ENCODE measurements around the gene APBA3. TPM values are rescaled to one million over a fixed set of nuclear protein-coding genes. Genes with fewer than 3 reads are reported as not detected.

APBA3 gene
- total and polyA plus RNA-seq, 9 of the 15 experiments (the other 6 are each of a cell fraction or from before 2014, with no cell fraction given) = 0.10 to 29.5 (median 11.5) TPM

- CTCF ChIA-PET (ENCODE audit: low intra/inter-chr PET ratio) = no interaction called here
- peak in 1 of 2 experiments; percentile 32; a peak in 2 of 4 replicates for TF ChIP-seq RAD21 (CRISPR knock-in tag; conservative IDR thresholded peaks at IDR 0.05 in 1 of 2, IDR thresholded peaks at IDR 0.05 in 1 of 2)
- TF ChIP-seq, protein P1, sequence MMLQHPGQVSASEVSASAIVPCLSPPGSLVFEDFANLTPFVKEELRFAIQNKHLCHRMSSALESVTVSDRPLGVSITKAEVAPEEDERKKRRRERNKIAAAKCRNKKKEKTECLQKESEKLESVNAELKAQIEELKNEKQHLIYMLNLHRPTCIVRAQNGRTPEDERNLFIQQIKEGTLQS (IDR thresholded peaks at IDR 0.05) = peak; percentile 64; the same call in 1 of the 2 replicates
- TF ChIP-seq, protein P1 (CRISPR knock-in tag; conservative IDR thresholded peaks at IDR 0.05) = no peak
- TF ChIP-seq, protein P2, sequence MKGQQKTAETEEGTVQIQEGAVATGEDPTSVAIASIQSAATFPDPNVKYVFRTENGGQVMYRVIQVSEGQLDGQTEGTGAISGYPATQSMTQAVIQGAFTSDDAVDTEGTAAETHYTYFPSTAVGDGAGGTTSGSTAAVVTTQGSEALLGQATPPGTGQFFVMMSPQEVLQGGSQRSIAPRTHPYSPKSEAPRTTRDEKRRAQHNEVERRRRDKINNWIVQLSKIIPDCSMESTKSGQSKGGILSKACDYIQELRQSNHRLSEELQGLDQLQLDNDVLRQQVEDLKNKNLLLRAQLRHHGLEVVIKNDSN (CRISPR knock-in tag; IDR thresholded peaks at IDR 0.05) = peak; percentile 16; the same call in 1 of the 2 replicates
- TF ChIP-seq, protein P3, sequence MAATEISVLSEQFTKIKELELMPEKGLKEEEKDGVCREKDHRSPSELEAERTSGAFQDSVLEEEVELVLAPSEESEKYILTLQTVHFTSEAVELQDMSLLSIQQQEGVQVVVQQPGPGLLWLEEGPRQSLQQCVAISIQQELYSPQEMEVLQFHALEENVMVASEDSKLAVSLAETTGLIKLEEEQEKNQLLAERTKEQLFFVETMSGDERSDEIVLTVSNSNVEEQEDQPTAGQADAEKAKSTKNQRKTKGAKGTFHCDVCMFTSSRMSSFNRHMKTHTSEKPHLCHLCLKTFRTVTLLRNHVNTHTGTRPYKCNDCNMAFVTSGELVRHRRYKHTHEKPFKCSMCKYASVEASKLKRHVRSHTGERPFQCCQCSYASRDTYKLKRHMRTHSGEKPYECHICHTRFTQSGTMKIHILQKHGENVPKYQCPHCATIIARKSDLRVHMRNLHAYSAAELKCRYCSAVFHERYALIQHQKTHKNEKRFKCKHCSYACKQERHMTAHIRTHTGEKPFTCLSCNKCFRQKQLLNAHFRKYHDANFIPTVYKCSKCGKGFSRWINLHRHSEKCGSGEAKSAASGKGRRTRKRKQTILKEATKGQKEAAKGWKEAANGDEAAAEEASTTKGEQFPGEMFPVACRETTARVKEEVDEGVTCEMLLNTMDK (IDR thresholded peaks at IDR 0.05; ENCODE audit: borderline replicate concordance, insufficient read depth, low read depth, low read length, poor library complexity, severe bottlenecking) = peak; percentile 35
- no peak for TF ChIP-seq HDAC8 (tag; IDR thresholded peaks at IDR 0.05)
- TF ChIP-seq ZBTB33 (CRISPR knock-in tag; IDR thresholded peaks at IDR 0.05) = peak; percentile 100
- 0 out of 2 replicates have a peak, but pooled peaks have one; percentile 14 for TF ChIP-seq TFAP4 (CRISPR knock-in tag; IDR thresholded peaks at IDR 0.05; ENCODE audit: borderline replicate concordance)
- 0 out of 2 replicates have a peak, but pooled peaks have one; percentile 31 for TF ChIP-seq NFIC (IDR thresholded peaks at IDR 0.05)
- no peak for TF ChIP-seq BMI1 (IDR thresholded peaks at IDR 0.05; ENCODE audit: low read length)
- TF ChIP-seq MXI1 (IDR thresholded peaks at IDR 0.05; ENCODE audit: low read depth, low read length) = no peak
Measured at GRCh38 chr19:3783660-3784584, 22.4 kb upstream of the APBA3 start.

More at GRCh38 chr19:3783660-3784584, 22.4 kb upstream of the APBA3 start:
- H2AFZ ChIP-seq (ENCODE audit: low read depth, low read length) = no peak overlapping the region
- H3K4me3 ChIP-seq = no peak overlapping the region
- POLR2A ChIA-PET = interaction anchor here (0.6 to 1.1 kb wide), 4 partner anchors 9 to 21 kb away, joined by 3 to 4 read pairs (median 3); partner anchors contain the start of gene MRPL54
- H3K9me1 ChIP-seq (ENCODE audit: control insufficient read depth, insufficient read depth, low read length) = no peaks in the 10 kb centered on the region
- peaks cover 20% of the 10 kb centered on the region for H3K9me3 ChIP-seq (replicated peaks; ENCODE audit: control insufficient read depth, insufficient read depth, low read depth, low read length)
- no peak overlapping the region for H3K27ac ChIP-seq (ENCODE audit: extremely low read depth, low read depth, low read length)
- H4K20me1 ChIP-seq (replicated peaks; ENCODE audit: control insufficient read depth, insufficient read depth, low read length) = no peaks in the 10 kb centered on the region
- DNase-seq (ENCODE audit: extremely low read depth in 1 of 4, low spot score in 3 of 4) (peak; percentile 37 to 57 (median 49)), ATAC-seq (peak; percentile 58), FAIRE-seq (no peak)
- peaks cover 28% of the 10 kb centered on the region; the same call in 2 of the 3 replicates for H3K36me3 ChIP-seq (ENCODE audit: control insufficient read depth, insufficient read depth, low read length)
- intact Hi-C loops (cut with micrococcal nuclease) (loop anchor here (10.0 kb wide), 1 partner anchor 61 kb away; no protein-coding TSS in a partner anchor), in situ Hi-C loops (cut with MboI) (no loop called here)
- peaks cover 0 to 45% of the 10 kb centered on the region in 2 experiments; a peak in 2 of 5 replicates for H3K4me1 ChIP-seq (replicated peaks in 1 of 2; ENCODE audit: control insufficient read depth in 2 of 2, insufficient read depth in 2 of 2, low read length in 2 of 2)
- H3K79me2 ChIP-seq (ENCODE audit: control insufficient read depth, insufficient read depth, low read length) = peaks cover 18% of the 10 kb centered on the region
- no peak overlapping the region for H3K9ac ChIP-seq (ENCODE audit: insufficient read depth in 1 of 2, low read depth in 2 of 2, low read length in 2 of 2)
- H3K4me2 ChIP-seq (ENCODE audit: insufficient read depth, low read length) = no peak overlapping the region
- H3K27me3 ChIP-seq (ENCODE audit: control insufficient read depth in 2 of 2, insufficient read depth in 2 of 2, low read length in 2 of 2) = no peaks in the 10 kb centered on the region
- BruUV-seq (replicated peaks) = no TSS peak
- WGBS (ENCODE audit: insufficient coverage, low coverage, missing lambda C conversion rate) = 93% methylated on average over 37 of the region's 49 CpGs
